Endothelial cell of umbilical vein (primary cell): ENCODE results near the gene SHISA6. TPM values are rescaled to one million over a fixed set of nuclear protein-coding genes. Genes with fewer than 3 reads are reported as not detected.

Experiments used
- BruUV-seq: library from RNA; stranded (reverse); fragments of 400-500 nt; replicated peaks from 2 replicates; lab custom pipeline; 2021; lab: Mats Ljungman, UMichigan
- CTCF ChIA-PET: fragments of 300-600, 350-600 bp; sonication (Branson Sonifier 250); formaldehyde crosslinking; loops from one replicate; lab custom pipeline; 2021; ENCODE audit warnings: antibody characterized with exemption, inconsistent platforms; lab: Charles Lee
- POLR2A ChIA-PET: fragments of 300-600, 350-600 bp; sonication (Branson Sonifier 250); formaldehyde crosslinking; loops from one replicate; lab custom pipeline; 2021; ENCODE audit warnings: antibody characterized with exemption, inconsistent platforms; lab: Charles Lee
- DNase-seq: peaks from one replicate; pipeline ENCODE4 v3.0.0-alpha.2; 2011; ENCODE audit warnings: low read depth, low spot score
- FAIRE-seq: peaks from 2 replicates; lab custom pipeline; 2011; peaks lifted over from hg19 to GRCh38; lab: Jason Lieb, UNC
- H2AFZ ChIP-seq: 2 replicates; pipeline ENCODE4 v1.6.0; 2012; ENCODE audit warnings: low read depth, low read length, control low read depth, inconsistent platforms
- H3K27ac ChIP-seq: 2 replicates; pipeline ENCODE4 v1.5.1; 2011; ENCODE audit warnings: low read depth, mild to moderate bottlenecking, control low read depth, low read length, moderate library complexity; ENCODE audit not compliant: insufficient read depth
- H3K27me3 ChIP-seq, 2 experiments: 2 replicates each; pipeline versions ENCODE4 v1.6.0 to v1.6.1; 2011; ENCODE audit warnings: low read length in 2 of 2, mixed read lengths in 1 of 2; ENCODE audit not compliant: control insufficient read depth in 2 of 2, insufficient read depth in 2 of 2
- H3K36me3 ChIP-seq, 2 experiments: 2 replicates in 1 of 2; 3 replicates in 1 of 2; pipeline ENCODE4 v1.5.1; 2011; ENCODE audit warnings: low read length in 2 of 2, mild to moderate bottlenecking in 1 of 2, moderate library complexity in 1 of 2; ENCODE audit not compliant: control insufficient read depth in 2 of 2, insufficient read depth in 2 of 2; ENCODE audit errors: extremely low read depth in 1 of 2
- H3K4me1 ChIP-seq: 3 replicates; pipeline ENCODE4 v1.5.1; 2011; ENCODE audit warnings: mild to moderate bottlenecking, low read length; ENCODE audit not compliant: control insufficient read depth, insufficient read depth; ENCODE audit errors: extremely low read depth
- H3K4me2 ChIP-seq: 2 replicates; pipeline ENCODE4 v1.6.1; 2011; ENCODE audit warnings: low read length, control low read depth, mixed read lengths; ENCODE audit not compliant: insufficient read depth
- H3K4me3 ChIP-seq, 3 experiments: fragments of 200-600 bp in 1 of 3; sonication (generic), shearing (Covaris generic) in 1 of 3; replicated peaks in 1 of 3; 2 replicates each; pipeline ENCODE4 v1.5.1; 2011 to 2016; ENCODE audit warnings: control low read depth in 3 of 3, low read length in 3 of 3, mild to moderate bottlenecking in 2 of 3, inconsistent platforms in 1 of 3, low read depth in 1 of 3, moderate library complexity in 1 of 3; ENCODE audit not compliant: insufficient read depth in 1 of 3
- H3K79me2 ChIP-seq: 2 replicates; pipeline ENCODE4 v1.6.0; 2012; ENCODE audit warnings: low read length, inconsistent platforms; ENCODE audit not compliant: control insufficient read depth, insufficient read depth
- H3K9ac ChIP-seq: replicated peaks from 2 replicates; pipeline ENCODE3; 2011; ENCODE audit warnings: low read length, control low read depth; ENCODE audit not compliant: insufficient read depth; ENCODE audit errors: extremely low read depth
- H3K9me1 ChIP-seq: replicated peaks from 3 replicates; pipeline ENCODE4 v1.6.0; 2011; ENCODE audit warnings: mild to moderate bottlenecking, low read length; ENCODE audit not compliant: control insufficient read depth, insufficient read depth; ENCODE audit errors: extremely low read depth
- H3K9me3 ChIP-seq: replicated peaks from 2 replicates; pipeline ENCODE4 v1.5.1; 2012; ENCODE audit warnings: low read length, inconsistent platforms; ENCODE audit not compliant: control insufficient read depth, insufficient read depth
- H4K20me1 ChIP-seq: replicated peaks from 2 replicates; pipeline ENCODE3; 2011; ENCODE audit warnings: mild to moderate bottlenecking, low read length; ENCODE audit not compliant: control insufficient read depth, insufficient read depth; ENCODE audit errors: extremely low read depth
- CTCF ChIP-seq, 2 donors: IDR thresholded peaks; 1 replicate in 1 of 2; 2 replicates in 1 of 2; pipeline ENCODE4 v1.5.1; 2011; ENCODE audit warnings: low read length in 2 of 2, mild to moderate bottlenecking in 2 of 2, moderate library complexity in 2 of 2, control low read depth in 1 of 2, inconsistent platforms in 1 of 2, low read depth in 1 of 2; ENCODE audit not compliant: insufficient read depth in 1 of 2; ENCODE audit errors: extremely low read depth in 1 of 2
- EZH2 ChIP-seq: IDR thresholded peaks from 2 replicates; pipeline ENCODE4 v1.6.1; 2012; ENCODE audit warnings: borderline replicate concordance, low read depth, mild to moderate bottlenecking, moderate library complexity, low read length, inconsistent platforms; ENCODE audit not compliant: severe bottlenecking
- FOS ChIP-seq: IDR thresholded peaks from 2 replicates; pipeline ENCODE4 v1.6.1; 2011; ENCODE audit warnings: mild to moderate bottlenecking, low read length, moderate library complexity, borderline replicate concordance; ENCODE audit not compliant: insufficient read depth
- GATA2 ChIP-seq: IDR thresholded peaks from 2 replicates; pipeline ENCODE4 v1.7.0; 2011; ENCODE audit warnings: low read depth, mild to moderate bottlenecking, moderate library complexity, mixed read lengths, low read length; ENCODE audit not compliant: insufficient read length, insufficient read depth
- JUN ChIP-seq: IDR thresholded peaks from 2 replicates; pipeline ENCODE4 v1.6.1; 2011; ENCODE audit warnings: borderline replicate concordance, low read depth; ENCODE audit not compliant: insufficient read length, insufficient read depth
- MAX ChIP-seq: IDR thresholded peaks from 2 replicates; pipeline ENCODE4 v1.6.1; 2011; ENCODE audit not compliant: insufficient read depth, insufficient read length
- MYC ChIP-seq: IDR thresholded peaks from one replicate; pipeline ENCODE4 v1.6.1; 2011; ENCODE audit warnings: mild to moderate bottlenecking, low read depth, low read length
- POLR2A ChIP-seq: IDR thresholded peaks from 2 replicates; pipeline ENCODE4 v1.6.1; 2012; ENCODE audit warnings: low read depth, mild to moderate bottlenecking, control low read depth, low read length
- POLR2AphosphoS5 ChIP-seq: IDR thresholded peaks from 2 replicates; pipeline ENCODE4 v1.6.1; 2012; ENCODE audit warnings: low read depth, mild to moderate bottlenecking, control low read depth, low read length, moderate library complexity; ENCODE audit not compliant: insufficient read depth
- dilution Hi-C: fragments of 300-500 bp; cut with MboI; formaldehyde crosslinking; loops from one replicate; pipeline ENCODE4 v1.15.0; 2019; ENCODE audit warnings: low sequenced_read_pairs; ENCODE audit not compliant: extremely low pct_ligation_motif_present
- intact Hi-C: fragments of 100-400 bp; cut with micrococcal nuclease; formaldehyde crosslinking; loops from one replicate; pipeline ENCODE4 v1.10.0; 2022
- polyA plus RNA-seq, 4 experiments: library from polyadenylated mRNA; depleted of rRNA in 3 of 4; stranded (reverse) in 3 of 4; unstranded in 1 of 4; fragments of >200 nt; gene quantifications; 2 replicates each; pipeline versions ENCODE4 v1.2.1 to v1.2.3, GENCODE V29; 2011 to 2012; ENCODE audit warnings: missing spikeins in 1 of 4
- total RNA-seq: library from RNA; stranded (reverse); gene quantifications from 2 replicates; pipeline ENCODE4 v1.2.3, GENCODE V29; 2021

SHISA6 gene
- total and polyA plus RNA-seq, 2 donors (not counting 3 experiments of a cell fraction or from before 2014, with no cell fraction given): not detected

- DNase-seq: no peak
- Histone ChIP-seq H3K79me2 (no peaks in the 10 kb centered on the region), H3K9me1 (no peaks in the 10 kb centered on the region), H3K9ac (no peak overlapping the region), H2AFZ (no peak overlapping the region), H3K4me3 (no peak overlapping the region), H3K9me3 (peaks cover 2% of the 10 kb centered on the region), H3K36me3 (no peaks in the 10 kb centered on the region), H4K20me1 (no peaks in the 10 kb centered on the region), H3K4me1 (no peaks in the 10 kb centered on the region), H3K27ac (no peak overlapping the region), H3K4me2 (no peak overlapping the region), H3K27me3 (no peaks in the 10 kb centered on the region)
- no peak for TF ChIP-seq MAX
- no peak for TF ChIP-seq MYC
- TF ChIP-seq EZH2: no peak
- TF ChIP-seq CTCF (IDR thresholded peaks at IDR 0.05; ENCODE audit: extremely low read depth in 1 of 2, insufficient read depth in 1 of 2, low read depth in 1 of 2, low read length in 2 of 2): no peak
- TF ChIP-seq POLR2A: no peak
- TF ChIP-seq JUN: no peak
- no peak for TF ChIP-seq GATA2
- no peak for TF ChIP-seq POLR2AphosphoS5
- no peak for TF ChIP-seq FOS
- BruUV-seq: no TSS peak
- ChIA-PET POLR2A (no interaction called here), CTCF (no interaction called here)
- dilution Hi-C loops: no loop called here
- intact Hi-C loops: no loop called here
- FAIRE-seq: no peak
These were observed 262.5 kb downstream of the SHISA6 start for GRCh38 chr17:11503308-11504035.
